Psoas muscle (tissue), 8 donors: ENCODE data around the gene RBM44. TPM values are rescaled to one million over a fixed set of nuclear protein-coding genes. Genes with fewer than 3 reads are reported as not detected.
"Not testable (repeated sequence)": the region's sequence is repeated elsewhere in the genome, so short reads cannot be mapped to it uniquely, and the experiment has no call there.

Source experiments
- ATAC-seq, 4 donors: fragments of 200-7000 bp; cut with Tn5 transposase; one replicate each; pipeline ENCODE4 v1.9.1; 2020; ENCODE audit warnings: moderate library complexity in 3 of 4, mild to moderate bottlenecking in 2 of 4
- DNase-seq, 2 donors: peaks; one replicate each; pipeline ENCODE4 v3.0.0-alpha.2; 2020
- H3K27ac ChIP-seq: fragments of 200-600 bp; one replicate; pipeline ENCODE4 v1.8.0; 2022
- H3K27me3 ChIP-seq, 3 donors: fragments of 200-600 bp in 1 of 3; one replicate each; pipeline versions ENCODE4 v1.6.1 to v1.8.0; 2013 to 2022; ENCODE audit warnings: low read length in 2 of 3, mild to moderate bottlenecking in 2 of 3, moderate library complexity in 1 of 3; ENCODE audit not compliant: insufficient read depth in 3 of 3
- H3K36me3 ChIP-seq, 2 donors: fragments of 200-600 bp in 1 of 2; one replicate each; pipeline versions ENCODE4 v1.6.1 to v1.8.0; 2013 to 2022; ENCODE audit warnings: low read depth in 1 of 2, mild to moderate bottlenecking in 1 of 2, moderate library complexity in 1 of 2; ENCODE audit not compliant: insufficient read depth in 1 of 2
- H3K4me1 ChIP-seq: fragments of 200-600 bp; one replicate; pipeline ENCODE4 v1.8.0; 2022
- H3K4me3 ChIP-seq: fragments of 200-600 bp; one replicate; pipeline ENCODE4 v1.8.0; 2022; ENCODE audit warnings: mild to moderate bottlenecking
- H3K9me3 ChIP-seq: fragments of 200-600 bp; one replicate; pipeline ENCODE4 v1.8.0; 2022
- CTCF ChIP-seq: fragments of 200-600 bp; IDR thresholded peaks from one replicate; pipeline ENCODE4 v1.8.0; 2022; ENCODE audit warnings: antibody characterized with exemption
- WGBS, 3 donors: extraction: QIAGEN DNeasy Blood & Tissue Kit; methylation state at CpG; one replicate each; pipeline versions ENCODE4 v1.1.6 to v1.1.7; 2013; 5-methylcytosine and 5-hydroxymethylcytosine counted together
- intact Hi-C, 2 donors: fragments of 100-400 bp; cut with DNase I; formaldehyde crosslinking; loops; one replicate each; pipeline versions ENCODE4 v1.11.0 to v1.14.2; 2022
- polyA plus RNA-seq, 3 donors: library from polyadenylated mRNA; stranded (reverse); fragments of 200-250 nt; gene quantifications; one replicate each; pipeline ENCODE4 v1.2.3, GENCODE V29; 2013
- total RNA-seq, 4 donors: library from RNA; stranded (reverse); fragmentation: NEBNext Ultra II Directional in 2 of 4; extraction: Animal tissue kit (Norgen Biotek cat#: 25700) in 2 of 4; gene quantifications; one replicate each; pipeline versions ENCODE4 v1.2.1 to v1.2.4, GENCODE V29; 2021 to 2023
- donor health status: healthy with polysubstance abuse.
- donor health status: DM: no; HTN: no; CAD: no; lungs with moderate emphysema.
- donor health status: Bipolar disorder and iron deficiency.
- donor health status: healthy.
- donor health status: DM: yes; HTN: yes; CAD: no.
- donor health status: DM: no; HTN: no; CAD: no.
- donor health status: DM: no; HTN: no; CAD: no.
- donor health status: DM: yes; HTN: yes; CAD: no.

The RBM44 gene
- total and polyA plus RNA-seq, 7 donors, result 0.06 to 0.58 (median 0.38) TPM

- no peak for TF ChIP-seq CTCF
- Histone ChIP-seq H3K27me3 (no peaks in the 10 kb centered on the region), H3K27ac (peak overlapping the region; percentile 93), H3K4me3 (no peak overlapping the region), H3K36me3 (no peaks in the 10 kb centered on the region), H3K4me1 (peaks cover 46% of the 10 kb centered on the region), H3K9me3 (no peaks in the 10 kb centered on the region)
- 62 to 82% (median 65%) methylated on average over 10 of the region's 10 CpGs for WGBS, 3 donors
- intact Hi-C loops, result loop anchor here in 1 of 2 donors (10.0 kb wide), 1 partner anchor 267 kb away; the partner anchor contains the start of gene KLHL30
- ATAC-seq, result peak; percentile 42 to 61 (median 48)
- DNase-seq, result no peak
These were observed 68.9 kb downstream of the RBM44 start for GRCh38 chr2:237867465-237867864.

- H3K9me3 ChIP-seq, H3K4me3 ChIP-seq, H3K27me3 ChIP-seq, DNase-seq, H3K36me3 ChIP-seq, ATAC-seq: not testable (repeated sequence)
- intact Hi-C loops, result loop anchor here in 1 of 2 donors (10.0 kb wide), 1 partner anchor 267 kb away; the partner anchor contains the start of gene KLHL30
- Histone ChIP-seq H3K27ac (peak overlapping the region; percentile 93), H3K4me1 (peaks cover 52% of the 10 kb centered on the region)
- 47 to 64% (median 63%) methylated on average over 2 to 4 of the region's 4 CpGs for WGBS, 3 donors
These were observed 69.5 kb downstream of the RBM44 start for GRCh38 chr2:237868074-237868473.

- 69 to 77% (median 70%) methylated on average over 22 of the region's 22 CpGs for WGBS, 3 donors
- Histone ChIP-seq H3K9me3 (no peaks in the 10 kb centered on the region), H3K36me3 (no peaks in the 10 kb centered on the region), H3K27ac (peak overlapping the region; percentile 93), H3K4me3 (no peak overlapping the region), H3K4me1 (peaks cover 53% of the 10 kb centered on the region), H3K27me3 (no peaks in the 10 kb centered on the region)
- TF ChIP-seq CTCF, result no peak
- DNase-seq, result no peak
- intact Hi-C loops, result loop anchor here in 1 of 2 donors (10.0 kb wide), 1 partner anchor 266 kb away; the partner anchor contains the start of gene KLHL30
- no peak for ATAC-seq
These were observed 70.2 kb downstream of the RBM44 start for GRCh38 chr2:237868631-237869342.

GRCh38 chr2:237869343-237870102 lies 70.9 kb downstream of the RBM44 start:
- Histone ChIP-seq H3K4me3 (no peak overlapping the region), H3K36me3 (no peaks in the 10 kb centered on the region), H3K9me3 (no peaks in the 10 kb centered on the region), H3K4me1 (peaks cover 54% of the 10 kb centered on the region), H3K27me3 (no peaks in the 10 kb centered on the region), H3K27ac (no peak overlapping the region)
- no peak for TF ChIP-seq CTCF
- intact Hi-C loops, result loop anchor here in 1 of 2 donors (10.0 kb wide), 1 partner anchor 265 kb away; the partner anchor contains the start of gene KLHL30
- WGBS, 3 donors, result 93 to 94% (median 93%) methylated on average over 21 of the region's 21 CpGs
- no peak for DNase-seq
- no peak for ATAC-seq

- ATAC-seq, result no peak
- H3K27me3 ChIP-seq, result no peaks in the 10 kb centered on the region
- no peak overlapping the region for H3K4me3 ChIP-seq
- H3K9me3 ChIP-seq, result no peaks in the 10 kb centered on the region
- no peaks in the 10 kb centered on the region for H3K36me3 ChIP-seq
- no peak for TF ChIP-seq CTCF
- H3K4me1 ChIP-seq, result peaks cover 55% of the 10 kb centered on the region
- DNase-seq, result no peak
- no peak overlapping the region for H3K27ac ChIP-seq
- intact Hi-C loops, result no loop called here
- WGBS, 3 donors, result 85 to 95% (median 86%) methylated on average over 11 of the region's 11 CpGs
These were observed 71.5 kb downstream of the RBM44 start for GRCh38 chr2:237870126-237870525.
